Measurements from ENCODE around the gene THBD. TPM values are rescaled to one million over a fixed set of nuclear protein-coding genes. Genes with fewer than 3 reads are reported as not detected.

The THBD gene
- total and polyA plus RNA-seq, 2 of the 4 experiments (the other 2 are of a cell fraction) = 0.07 TPM; not detected in 1

- Histone ChIP-seq H2BK120ac (ENCODE audit: low read depth, low read length) (no peak overlapping the region), H2BK20ac (ENCODE audit: low read depth, low read length) (no peak overlapping the region), H4K91ac (ENCODE audit: insufficient read depth, low read depth, low read length) (no peak overlapping the region), H2AK9ac (replicated peaks; ENCODE audit: low read depth, low read length, poor library complexity) (no peak overlapping the region), H3K27me3 (ENCODE audit: control insufficient read depth, insufficient read depth, low read length) (peaks cover 31% of the 10 kb centered on the region), H3K36me3 (ENCODE audit: control insufficient read depth, insufficient read depth, low read length) (no peaks in the 10 kb centered on the region), H3K27ac (ENCODE audit: insufficient read depth, low read length) (no peak overlapping the region), H4K8ac (ENCODE audit: low read depth in 2 of 2, low read length in 2 of 2) (no peak overlapping the region), H3K9ac (ENCODE audit: low read depth, low read length) (no peak overlapping the region), H3K4me1 (ENCODE audit: control insufficient read depth, insufficient read depth, low read length) (no peaks in the 10 kb centered on the region; the same call in 1 of the 2 replicates), H3K79me1 (ENCODE audit: low read depth in 1 of 2, low read length in 2 of 2) (no peaks in the 10 kb centered on the region), H4K20me1 (ENCODE audit: insufficient read depth, low read length) (no peaks in the 10 kb centered on the region), H3K56ac (ENCODE audit: extremely low read depth, insufficient read depth, low read length) (no peak overlapping the region), H3K9me3 (ENCODE audit: control insufficient read depth, insufficient read depth, low read length) (no peaks in the 10 kb centered on the region), H2AK5ac (ENCODE audit: low read depth, low read length) (no peak overlapping the region), H4K5ac (ENCODE audit: low read depth, low read length) (no peak overlapping the region), H2AFZ (replicated peaks; ENCODE audit: low read length, poor library complexity) (no peak overlapping the region), H3K9me1 (ENCODE audit: insufficient read depth, low read length) (no peaks in the 10 kb centered on the region), H3K4me2 (ENCODE audit: low read depth, low read length) (no peak overlapping the region), H3K23ac (ENCODE audit: low read depth, low read length) (no peak overlapping the region), H3K4ac (ENCODE audit: low read depth, low read length) (no peak overlapping the region), H2BK15ac (ENCODE audit: low read depth, low read length) (no peak overlapping the region), H2BK5ac (ENCODE audit: low read depth, low read length, poor library complexity, severe bottlenecking) (no peak overlapping the region), H3K4me3 (ENCODE audit: insufficient read depth, low read depth, low read length) (no peak overlapping the region), H3K18ac (ENCODE audit: low read depth, low read length) (no peak overlapping the region), H3K14ac (replicated peaks; ENCODE audit: low read depth, low read length) (no peak overlapping the region)
- POLR2A ChIA-PET (ENCODE audit: unreplicated experiment) = no interaction called here
- DNase-seq = no peak
- intact Hi-C loops (cut with micrococcal nuclease) = no loop called here
- ATAC-seq (ENCODE audit: low read depth) = no peak
- WGBS, 2 experiments (ENCODE audit: extremely low coverage in 2 of 2, insufficient read length in 1 of 2) = no CpG with 5 or more reads among the region's 3 CpGs
- BruUV-seq (replicated peaks) = no TSS peak
- dilution Hi-C loops (cut with HindIII; ENCODE audit: low sequenced_read_pairs, unreplicated experiment) = no loop called here
- in situ Hi-C loops (cut with MboI; ENCODE audit: low sequenced_read_pairs) = no loop called here
- CTCF ChIA-PET = no interaction called here
- TF ChIP-seq SMC3 (IDR thresholded peaks at IDR 0.05; ENCODE audit: low read depth, low read length) (no peak), MXI1 (IDR thresholded peaks at IDR 0.05; ENCODE audit: borderline replicate concordance, low read depth, low read length) (no peak), CEBPB (IDR thresholded peaks at IDR 0.05; ENCODE audit: low read depth, low read length) (no peak), NFE2L2 (IDR thresholded peaks at IDR 0.05; ENCODE audit: low read depth, low read length) (no peak), ELK1 (IDR thresholded peaks at IDR 0.05; ENCODE audit: borderline replicate concordance, low read depth, low read length) (no peak), POLR2A (IDR thresholded peaks at IDR 0.05; ENCODE audit: low read depth, low read length) (no peak), RFX5 (IDR thresholded peaks at IDR 0.05; ENCODE audit: low read depth, low read length) (no peak), CHD1 (IDR thresholded peaks at IDR 0.05; ENCODE audit: low read depth, low read length) (no peak), FOS (IDR thresholded peaks at IDR 0.05; ENCODE audit: low read depth, low read length) (no peak)
These were observed 12.4 kb downstream of the THBD start for GRCh38 chr20:23037017-23037481.
